Measurements from ENCODE around the gene YJEFN3.

YJEFN3 gene

DNA sequence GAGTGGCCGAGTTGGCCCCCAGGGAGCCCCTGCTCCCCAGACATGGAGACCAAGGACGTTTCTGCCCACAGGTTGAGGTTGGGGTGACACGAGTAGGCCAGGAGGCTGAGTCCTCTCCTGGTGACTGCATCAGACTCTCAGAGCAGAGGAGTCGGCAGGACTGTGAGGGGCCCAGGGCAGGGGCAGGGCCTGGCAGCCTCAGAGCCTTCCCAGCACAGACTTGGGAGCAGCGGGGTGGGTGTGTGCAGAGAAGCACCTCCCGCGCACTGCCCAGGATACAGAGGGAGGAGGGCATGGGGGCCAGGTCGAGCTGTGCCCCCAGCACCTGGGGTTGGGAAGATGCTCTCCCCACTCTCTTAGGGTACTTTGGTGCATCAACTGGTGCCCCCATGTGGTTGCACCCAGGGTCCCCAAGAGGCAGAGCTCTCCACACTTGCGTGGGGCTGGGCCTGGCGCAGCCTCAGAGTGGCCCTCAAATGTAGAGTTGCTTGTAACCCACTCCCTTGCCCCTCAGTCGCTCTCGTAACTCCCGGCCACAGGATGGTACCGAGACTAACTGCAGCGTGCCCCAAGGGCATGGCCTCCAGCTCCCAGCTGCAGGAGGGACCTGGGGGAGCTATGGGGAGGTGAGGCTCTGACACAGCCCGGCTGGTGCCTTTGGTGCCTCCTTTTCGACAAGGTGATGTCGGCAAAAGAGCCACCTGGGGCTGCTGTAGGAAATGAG lies 29.3 kb upstream of the YJEFN3 start:
- no peak for TF ChIP-seq FOXA1 (IDR thresholded peaks at IDR 0.05)
- no peak for TF ChIP-seq FOXM1 (IDR thresholded peaks at IDR 0.05; ENCODE audit: borderline replicate concordance)
- no peak for TF ChIP-seq ELF4 (IDR thresholded peaks at IDR 0.05)
- no peak for TF ChIP-seq PKNOX1 (IDR thresholded peaks at IDR 0.05)
- TF ChIP-seq L3MBTL2 (conservative IDR thresholded peaks at IDR 0.05): no peak
- no peak for TF ChIP-seq ARNT (IDR thresholded peaks at IDR 0.05)
- no peak for TF ChIP-seq BHLHE40 (IDR thresholded peaks at IDR 0.05; ENCODE audit: borderline replicate concordance)
- no peak for TF ChIP-seq LEF1 (IDR thresholded peaks at IDR 0.05; ENCODE audit: borderline replicate concordance)
- TF ChIP-seq ZNF384 (IDR thresholded peaks at IDR 0.05): no peak
- no peak for TF ChIP-seq FOXK2 (IDR thresholded peaks at IDR 0.05)
- no peak for TF ChIP-seq CTBP1 (IDR thresholded peaks at IDR 0.05; ENCODE audit: borderline replicate concordance)
- TF ChIP-seq NFRKB (IDR thresholded peaks at IDR 0.05): no peak
- no peak for TF ChIP-seq HDGF (IDR thresholded peaks at IDR 0.05; ENCODE audit: borderline replicate concordance)
- no peak for TF ChIP-seq TARDBP (IDR thresholded peaks at IDR 0.05)
- TF ChIP-seq SUZ12 (IDR thresholded peaks at IDR 0.05): no peak
- no peak for TF ChIP-seq SP1 (IDR thresholded peaks at IDR 0.05)
- ChIA-PET CTCF (no interaction called here), POLR2A (no interaction called here)
- no peak for DNase-seq (ENCODE audit: extremely low spot score)

- CTCF ChIA-PET: no interaction called here
- TF ChIP-seq CTBP1 (IDR thresholded peaks at IDR 0.05; ENCODE audit: borderline replicate concordance) (no peak), SP1 (IDR thresholded peaks at IDR 0.05) (no peak), FOXM1 (IDR thresholded peaks at IDR 0.05; ENCODE audit: borderline replicate concordance) (no peak), FOXK2 (IDR thresholded peaks at IDR 0.05) (no peak), SUZ12 (IDR thresholded peaks at IDR 0.05) (no peak), ARNT (IDR thresholded peaks at IDR 0.05) (no peak), HDGF (IDR thresholded peaks at IDR 0.05; ENCODE audit: borderline replicate concordance) (no peak), PKNOX1 (IDR thresholded peaks at IDR 0.05) (no peak), BHLHE40 (IDR thresholded peaks at IDR 0.05; ENCODE audit: borderline replicate concordance) (no peak), LEF1 (IDR thresholded peaks at IDR 0.05; ENCODE audit: borderline replicate concordance) (no peak), TARDBP (IDR thresholded peaks at IDR 0.05) (no peak), ELF4 (IDR thresholded peaks at IDR 0.05) (no peak), NFRKB (IDR thresholded peaks at IDR 0.05) (no peak), ZNF384 (IDR thresholded peaks at IDR 0.05) (no peak)
- POLR2A ChIA-PET: no interaction called here
- no peak for DNase-seq (ENCODE audit: extremely low spot score)
These were observed 27.6 kb upstream of the YJEFN3 start for GRCh38 chr19:19500975-19501644.

DNA sequence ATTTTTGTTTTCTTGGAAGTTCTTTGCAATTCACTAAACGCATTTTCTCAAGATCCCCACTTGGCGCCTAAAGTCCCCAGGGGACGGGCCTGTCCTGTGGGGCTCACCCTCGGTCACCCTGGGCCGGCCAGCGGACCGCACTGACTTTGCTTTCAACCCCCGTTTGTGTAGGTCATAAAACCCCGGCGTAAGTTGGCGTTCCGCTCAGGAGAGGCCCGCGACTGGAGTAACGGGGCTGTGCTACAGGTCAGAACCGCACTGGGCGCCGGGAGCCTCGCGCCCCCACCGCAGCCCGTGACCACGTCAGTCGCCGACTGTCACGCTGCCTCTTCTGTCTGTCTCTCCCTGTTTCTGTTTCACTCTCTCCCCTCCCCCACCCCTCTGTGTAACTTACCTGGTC lies 26.9 kb upstream of the YJEFN3 start:
- ChIA-PET CTCF (no interaction called here), POLR2A (no interaction called here)
- no peak for TF ChIP-seq ARNT (IDR thresholded peaks at IDR 0.05)
- no peak for TF ChIP-seq NFRKB (IDR thresholded peaks at IDR 0.05)
- no peak for TF ChIP-seq TARDBP (IDR thresholded peaks at IDR 0.05)
- TF ChIP-seq FOXM1 (IDR thresholded peaks at IDR 0.05; ENCODE audit: borderline replicate concordance): no peak
- no peak for TF ChIP-seq ZNF384 (IDR thresholded peaks at IDR 0.05)
- TF ChIP-seq BHLHE40 (IDR thresholded peaks at IDR 0.05; ENCODE audit: borderline replicate concordance): no peak
- TF ChIP-seq LEF1 (IDR thresholded peaks at IDR 0.05; ENCODE audit: borderline replicate concordance): no peak
- no peak for TF ChIP-seq FOXK2 (IDR thresholded peaks at IDR 0.05)
- TF ChIP-seq FOXA1 (IDR thresholded peaks at IDR 0.05): no peak
- TF ChIP-seq PKNOX1 (IDR thresholded peaks at IDR 0.05): no peak
- no peak for TF ChIP-seq ELF4 (IDR thresholded peaks at IDR 0.05)
- no peak for TF ChIP-seq SUZ12 (IDR thresholded peaks at IDR 0.05)
- no peak for DNase-seq (ENCODE audit: extremely low spot score)

DNA sequence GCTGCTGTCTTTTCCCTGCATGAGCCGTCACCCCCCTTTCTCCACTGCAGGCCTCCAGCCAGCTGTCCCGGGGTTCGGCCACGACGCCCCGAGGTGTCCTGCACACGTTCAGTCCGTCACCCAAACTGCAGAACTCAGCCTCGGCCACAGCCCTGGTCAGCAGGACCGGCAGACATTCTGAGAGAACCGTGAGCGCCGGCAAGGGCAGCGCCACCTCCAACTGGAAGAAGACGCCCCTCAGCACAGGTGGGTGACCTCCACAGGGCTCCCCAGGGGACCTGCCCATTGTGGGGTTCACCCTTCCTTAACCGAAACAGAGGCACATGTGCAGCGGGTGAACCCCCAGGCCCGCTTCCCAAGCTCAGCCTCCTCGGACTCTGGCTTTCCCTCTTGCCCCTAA lies 26.4 kb upstream of the YJEFN3 start:
- POLR2A ChIA-PET: no interaction called here
- TF ChIP-seq CTBP1 (IDR thresholded peaks at IDR 0.05; ENCODE audit: borderline replicate concordance) (no peak), SUZ12 (IDR thresholded peaks at IDR 0.05) (no peak), HDGF (IDR thresholded peaks at IDR 0.05; ENCODE audit: borderline replicate concordance) (no peak), LEF1 (IDR thresholded peaks at IDR 0.05; ENCODE audit: borderline replicate concordance) (no peak), PKNOX1 (IDR thresholded peaks at IDR 0.05) (no peak), FOXM1 (IDR thresholded peaks at IDR 0.05; ENCODE audit: borderline replicate concordance) (no peak), NFRKB (IDR thresholded peaks at IDR 0.05) (no peak), BHLHE40 (IDR thresholded peaks at IDR 0.05; ENCODE audit: borderline replicate concordance) (no peak), ZNF384 (IDR thresholded peaks at IDR 0.05) (no peak), ELF4 (IDR thresholded peaks at IDR 0.05) (no peak), TARDBP (IDR thresholded peaks at IDR 0.05) (no peak), FOXK2 (IDR thresholded peaks at IDR 0.05) (no peak), ARNT (IDR thresholded peaks at IDR 0.05) (no peak), FOXA1 (IDR thresholded peaks at IDR 0.05) (no peak), L3MBTL2 (conservative IDR thresholded peaks at IDR 0.05) (no peak)
- CTCF ChIA-PET: no interaction called here
- DNase-seq (ENCODE audit: extremely low spot score): no peak

Measured in HEK293T (cell line).